DOHH2 (cell line): ENCODE measurements around the gene RASGRP1.

ENCODE experiments used
- H3F3A ChIP-seq: fragments of 200-600 bp; sonication (generic), shearing (Covaris generic); 2 replicates; pipeline ENCODE4 v1.6.0; 2016; ENCODE audit warnings: antibody characterized with exemption, mild to moderate bottlenecking; ENCODE audit not compliant: control insufficient read depth, insufficient read depth
- H3K27ac ChIP-seq: fragments of 200-600 bp; sonication (generic); 2 replicates; pipeline ENCODE4 v1.5.1; 2014; ENCODE audit warnings: low read depth, mild to moderate bottlenecking, low read length, moderate library complexity
- H3K27me3 ChIP-seq: fragments of 200-600 bp; sonication (generic); 2 replicates; pipeline ENCODE4 v1.6.1; 2014; ENCODE audit warnings: mild to moderate bottlenecking, low read length, mixed read lengths; ENCODE audit not compliant: control insufficient read depth
- H3K36me3 ChIP-seq: fragments of 200-600 bp; sonication (generic); 2 replicates; pipeline ENCODE4 v1.6.1; 2014; ENCODE audit warnings: mild to moderate bottlenecking, low read length, moderate library complexity, mixed read lengths; ENCODE audit not compliant: control insufficient read depth
- H3K4me1 ChIP-seq: fragments of 200-600 bp; sonication (generic); 2 replicates; pipeline ENCODE4 v1.6.1; 2014; ENCODE audit warnings: mild to moderate bottlenecking, low read length, mixed read lengths; ENCODE audit not compliant: control insufficient read depth
- H3K4me2 ChIP-seq: fragments of 200-600 bp; sonication (generic); 2 replicates; pipeline ENCODE4 v1.6.0; 2014; ENCODE audit warnings: mild to moderate bottlenecking, low read length, moderate library complexity
- H3K4me3 ChIP-seq: fragments of 200-600 bp; sonication (generic); 2 replicates; pipeline ENCODE4 v1.5.1; 2014; ENCODE audit warnings: mild to moderate bottlenecking, low read length, mixed read lengths
- H3K79me2 ChIP-seq: fragments of 200-600 bp; sonication (generic); 2 replicates; pipeline ENCODE4 v1.6.1; 2014; ENCODE audit warnings: mild to moderate bottlenecking, low read length, mixed read lengths; ENCODE audit not compliant: control insufficient read depth
- H3K9me2 ChIP-seq: fragments of 200-600 bp; sonication (generic); replicated peaks from 2 replicates; pipeline ENCODE4 v1.6.1; 2014; ENCODE audit warnings: mild to moderate bottlenecking, low read length, mixed read lengths; ENCODE audit not compliant: control insufficient read depth
- H3K9me3 ChIP-seq: fragments of 200-600 bp; sonication (generic); 2 replicates; pipeline ENCODE4 v1.6.1; 2014; ENCODE audit warnings: antibody characterized with exemption, low read length, mixed read lengths; ENCODE audit not compliant: control insufficient read depth, insufficient read depth
- H4K20me1 ChIP-seq: fragments of 200-600 bp; sonication (generic); 2 replicates; pipeline ENCODE4 v1.6.0; 2014; ENCODE audit warnings: low read depth, mild to moderate bottlenecking, antibody characterized with exemption, low read length, moderate library complexity; ENCODE audit not compliant: control insufficient read depth, insufficient read depth
- CTCF ChIP-seq: fragments of 200-600 bp; sonication (generic); IDR thresholded peaks from one replicate; pipeline ENCODE4 v1.5.1; 2014; ENCODE audit warnings: antibody characterized with exemption, mild to moderate bottlenecking, low read depth, low read length; ENCODE audit not compliant: poor library complexity, severe bottlenecking
- EZH2phosphoT487 ChIP-seq: fragments of 200-600 bp; sonication (generic); IDR thresholded peaks from 2 replicates; pipeline ENCODE4 v1.6.1; 2017; ENCODE audit warnings: borderline replicate concordance, mild to moderate bottlenecking, antibody characterized with exemption, low read length, moderate library complexity, mixed read lengths

The RASGRP1 gene

GRCh38 chr15:38481113-38481512, 83.5 kb downstream of the RASGRP1 start:
- no peaks in the 10 kb centered on the region; the same call in 1 of the 2 replicates for H3K4me1 ChIP-seq
- H3K9me3 ChIP-seq, result no peaks in the 10 kb centered on the region
- no peak overlapping the region for H3K27ac ChIP-seq
- no peaks in the 10 kb centered on the region for H3K9me2 ChIP-seq
- no peaks in the 10 kb centered on the region for H3K27me3 ChIP-seq
- H3F3A ChIP-seq, result no peaks in the 10 kb centered on the region
- TF ChIP-seq CTCF (no peak), EZH2phosphoT487 (no peak)
- H3K36me3 ChIP-seq, result peaks cover 29% of the 10 kb centered on the region
- no peaks in the 10 kb centered on the region for H3K79me2 ChIP-seq
- H3K4me2 ChIP-seq, result no peak overlapping the region
- H3K4me3 ChIP-seq, result no peak overlapping the region
- H4K20me1 ChIP-seq, result no peaks in the 10 kb centered on the region

- no peak for TF ChIP-seq EZH2phosphoT487
- TF ChIP-seq CTCF, result no peak
Observed at GRCh38 chr15:38479756-38480155, 84.9 kb downstream of the RASGRP1 start.

GRCh38 chr15:38479266-38479665, 85.3 kb downstream of the RASGRP1 start:
- no peak overlapping the region for H3K27ac ChIP-seq
- H4K20me1 ChIP-seq, result no peaks in the 10 kb centered on the region
- H3K4me1 ChIP-seq, result no peaks in the 10 kb centered on the region; the same call in 1 of the 2 replicates
- no peaks in the 10 kb centered on the region for H3F3A ChIP-seq
- TF ChIP-seq CTCF (no peak), EZH2phosphoT487 (no peak)
- no peaks in the 10 kb centered on the region for H3K9me3 ChIP-seq
- no peak overlapping the region for H3K4me2 ChIP-seq
- H3K4me3 ChIP-seq, result no peak overlapping the region
- H3K27me3 ChIP-seq, result no peaks in the 10 kb centered on the region
- H3K36me3 ChIP-seq, result peaks cover 46% of the 10 kb centered on the region
- H3K79me2 ChIP-seq, result no peaks in the 10 kb centered on the region
- H3K9me2 ChIP-seq, result no peaks in the 10 kb centered on the region

More at GRCh38 chr15:38479756-38480155, 84.9 kb downstream of the RASGRP1 start:
- Histone ChIP-seq H3K9me3 (no peaks in the 10 kb centered on the region), H3F3A (no peaks in the 10 kb centered on the region), H3K4me1 (no peaks in the 10 kb centered on the region; the same call in 1 of the 2 replicates), H4K20me1 (no peaks in the 10 kb centered on the region), H3K9me2 (no peaks in the 10 kb centered on the region), H3K27me3 (no peaks in the 10 kb centered on the region), H3K4me2 (no peak overlapping the region), H3K36me3 (peaks cover 41% of the 10 kb centered on the region), H3K27ac (no peak overlapping the region), H3K4me3 (no peak overlapping the region), H3K79me2 (no peaks in the 10 kb centered on the region)
